PC-3 (cell line): ENCODE data around the gene PCMT1. TPM values are rescaled to one million over a fixed set of nuclear protein-coding genes. Genes with fewer than 3 reads are reported as not detected.

Source experiments
- ATAC-seq: fragments of 200-7000 bp; cut with Tn5 transposase; 2 replicates; pipeline ENCODE4 v1.9.1; 2020; ENCODE audit warnings: mild to moderate bottlenecking, moderate library complexity
- BruUV-seq: library from RNA; stranded (reverse); fragments of 400-500 nt; replicated peaks from 2 replicates; lab custom pipeline; 2021; lab: Mats Ljungman, UMichigan
- CTCF ChIA-PET: fragments of 300-600 bp; sonication (Branson Sonifier 250); formaldehyde crosslinking; loops from one replicate; lab custom pipeline; 2022; ENCODE audit warnings: antibody characterized with exemption; lab: Charles Lee
- POLR2A ChIA-PET: fragments of 300-600 bp; sonication (Branson Sonifier 250); formaldehyde crosslinking; loops from one replicate; lab custom pipeline; 2022; ENCODE audit warnings: antibody characterized with exemption; ENCODE audit not compliant: unreplicated experiment; lab: Charles Lee
- DNase-seq: peaks from one replicate; pipeline ENCODE4 v3.0.0-alpha.2; 2015
- H2AFZ ChIP-seq: fragments of 300-600 bp; sonication (generic); 2 replicates; pipeline ENCODE4 v1.6.0; 2016; ENCODE audit warnings: antibody characterized with exemption, low read length
- H3F3A ChIP-seq: fragments of 300-600 bp; sonication (generic); one replicate; pipeline ENCODE4 v1.6.0; 2017; ENCODE audit warnings: antibody characterized with exemption, low read length, control low read depth, mild to moderate bottlenecking; ENCODE audit not compliant: unreplicated experiment
- H3K27ac ChIP-seq: fragments of 300-600 bp; sonication (generic); 2 replicates; pipeline ENCODE4 v1.5.1; 2016; ENCODE audit warnings: mild to moderate bottlenecking, low read length
- H3K27me3 ChIP-seq: fragments of 300-600 bp; sonication (generic); 2 replicates; pipeline ENCODE4 v1.6.1; 2016; ENCODE audit warnings: low read length, mixed read lengths
- H3K36me3 ChIP-seq: fragments of 300-600 bp; sonication (generic); 2 replicates; pipeline ENCODE4 v1.6.1; 2016; ENCODE audit warnings: low read depth, mixed run types, low read length, mixed read lengths
- H3K4me1 ChIP-seq: fragments of 300-600 bp; sonication (generic); 2 replicates; pipeline ENCODE4 v1.5.1; 2016; ENCODE audit warnings: low read length; ENCODE audit not compliant: insufficient read depth
- H3K4me2 ChIP-seq: fragments of 300-600 bp; sonication (generic); 2 replicates; pipeline ENCODE4 v1.6.0; 2016; ENCODE audit warnings: low read length
- H3K4me3 ChIP-seq: fragments of 300-600 bp; sonication (generic); 2 replicates; pipeline ENCODE4 v1.5.1; 2016; ENCODE audit warnings: mild to moderate bottlenecking, low read length, mixed read lengths
- H3K79me2 ChIP-seq: fragments of 300-600 bp; sonication (generic); 2 replicates; pipeline ENCODE4 v1.6.1; 2017; ENCODE audit warnings: low read length, mixed read lengths
- H3K9ac ChIP-seq: fragments of 300-600 bp; sonication (generic); 2 replicates; pipeline ENCODE4 v1.6.0; 2016; ENCODE audit warnings: mild to moderate bottlenecking, low read length
- H3K9me2 ChIP-seq: fragments of 300-600 bp; sonication (generic); replicated peaks from 2 replicates; pipeline ENCODE4 v1.6.1; 2016; ENCODE audit warnings: mixed run types, low read length, mixed read lengths
- H3K9me3 ChIP-seq: fragments of 300-600 bp; sonication (generic); 2 replicates; pipeline ENCODE4 v1.6.1; 2016; ENCODE audit warnings: low read length, mixed read lengths
- H4K20me1 ChIP-seq: fragments of 300-600 bp; sonication (generic); 2 replicates; pipeline ENCODE4 v1.6.1; 2016; ENCODE audit warnings: low read length, mixed read lengths
- CTCF ChIP-seq: fragments of 300-600 bp; sonication (generic); conservative IDR thresholded peaks from 2 replicates; pipeline ENCODE4 v1.5.1; 2017; ENCODE audit warnings: antibody characterized with exemption, low read depth, mild to moderate bottlenecking, low read length
- EZH2 ChIP-seq: fragments of 300-600 bp; sonication (generic); IDR thresholded peaks from one replicate; pipeline ENCODE4 v1.6.1; 2017; ENCODE audit warnings: antibody characterized with exemption, mild to moderate bottlenecking, low read length; ENCODE audit not compliant: unreplicated experiment
- EZH2phosphoT487 ChIP-seq: fragments of 300-600 bp; sonication (generic); IDR thresholded peaks from 2 replicates; pipeline ENCODE4 v1.6.1; 2018; ENCODE audit warnings: mild to moderate bottlenecking, antibody characterized with exemption, low read length, borderline replicate concordance
- intact Hi-C: fragments of 100-400 bp; cut with micrococcal nuclease; formaldehyde crosslinking; loops from 2 replicates; pipeline ENCODE4 v1.9.0; 2023
- total RNA-seq: library from RNA; depleted of rRNA; stranded (reverse); fragments of >200 nt; gene quantifications from 2 replicates; pipeline ENCODE4 v1.2.3, GENCODE V29; 2014

The PCMT1 gene
- total RNA-seq, 1 experiment from 2014 or later, result 122 TPM

GRCh38 chr6:149754548-149754947 lies 5.0 kb downstream of the PCMT1 start:
- BruUV-seq, result no TSS peak
- Histone ChIP-seq H3K9ac (no peak overlapping the region), H3K9me3 (no peaks in the 10 kb centered on the region), H3K27me3 (no peaks in the 10 kb centered on the region), H3K4me1 (peaks cover 7% of the 10 kb centered on the region; the same call in 1 of the 2 replicates), H3K36me3 (no peaks in the 10 kb centered on the region; the same call in 1 of the 2 replicates), H3K4me2 (no peak overlapping the region), H3F3A (no peaks in the 10 kb centered on the region), H3K79me2 (peaks cover 93% of the 10 kb centered on the region), H3K4me3 (no peak overlapping the region), H3K27ac (no peak overlapping the region), H2AFZ (no peak overlapping the region), H3K9me2 (no peaks in the 10 kb centered on the region), H4K20me1 (peaks cover 23% of the 10 kb centered on the region; the same call in 1 of the 2 replicates)
- POLR2A ChIA-PET, result no interaction called here
- intact Hi-C loops, result no loop called here
- DNase-seq (no peak), ATAC-seq (no peak)
- CTCF ChIA-PET, result no interaction called here
- TF ChIP-seq EZH2, result no peak
- no peak for TF ChIP-seq CTCF
- TF ChIP-seq EZH2phosphoT487, result no peak

GRCh38 chr6:149755300-149756260 lies 6.0 kb downstream of the PCMT1 start:
- H3K9me2 ChIP-seq, result no peaks in the 10 kb centered on the region
- H3K4me2 ChIP-seq, result no peak overlapping the region
- H3K36me3 ChIP-seq, result no peaks in the 10 kb centered on the region; the same call in 1 of the 2 replicates
- peak; percentile 53 for ATAC-seq
- CTCF ChIA-PET, result no interaction called here
- no TSS peak for BruUV-seq
- no peak for DNase-seq
- peaks cover 7% of the 10 kb centered on the region; the same call in 1 of the 2 replicates for H3K4me1 ChIP-seq
- H3K27ac ChIP-seq, result no peak overlapping the region
- H3K9ac ChIP-seq, result no peak overlapping the region
- no peak overlapping the region for H2AFZ ChIP-seq
- H3K79me2 ChIP-seq, result peaks cover 91% of the 10 kb centered on the region
- intact Hi-C loops, result no loop called here
- H3K9me3 ChIP-seq, result no peaks in the 10 kb centered on the region
- POLR2A ChIA-PET, result no interaction called here
- peaks cover 23% of the 10 kb centered on the region; the same call in 1 of the 2 replicates for H4K20me1 ChIP-seq
- no peaks in the 10 kb centered on the region for H3F3A ChIP-seq
- H3K4me3 ChIP-seq, result no peak overlapping the region
- H3K27me3 ChIP-seq, result no peaks in the 10 kb centered on the region
- TF ChIP-seq EZH2phosphoT487 (no peak), EZH2 (no peak), CTCF (no peak)

- H3K4me3 ChIP-seq, result no peak overlapping the region
- ATAC-seq, result no peak
- ChIA-PET CTCF (no interaction called here), POLR2A (no interaction called here)
- DNase-seq, result no peak
- H3K4me1 ChIP-seq, result peaks cover 6% of the 10 kb centered on the region; the same call in 1 of the 2 replicates
- H3K27me3 ChIP-seq, result no peaks in the 10 kb centered on the region
- no peak overlapping the region for H3K4me2 ChIP-seq
- H3K36me3 ChIP-seq, result no peaks in the 10 kb centered on the region; the same call in 1 of the 2 replicates
- no peak overlapping the region for H2AFZ ChIP-seq
- intact Hi-C loops, result no loop called here
- H3K9me3 ChIP-seq, result no peaks in the 10 kb centered on the region
- BruUV-seq, result no TSS peak
- H3K9me2 ChIP-seq, result no peaks in the 10 kb centered on the region
- H3K27ac ChIP-seq, result no peak overlapping the region
- TF ChIP-seq EZH2, result no peak
- no peak for TF ChIP-seq CTCF
- no peak for TF ChIP-seq EZH2phosphoT487
- peaks cover 84% of the 10 kb centered on the region for H3K79me2 ChIP-seq
- H3F3A ChIP-seq, result no peaks in the 10 kb centered on the region
- peaks cover 23% of the 10 kb centered on the region; the same call in 1 of the 2 replicates for H4K20me1 ChIP-seq
- H3K9ac ChIP-seq, result no peak overlapping the region
Observed at GRCh38 chr6:149756261-149756636, 6.7 kb downstream of the PCMT1 start.
